GM10847 (cell line): ENCODE results near the gene COQ8B.

ENCODE experiments used
- POLR2A ChIP-seq: IDR thresholded peaks from 2 replicates; pipeline ENCODE4 v1.6.1; 2011; ENCODE audit not compliant: insufficient read length; ENCODE audit errors: extremely low read depth

Gene COQ8B

DNA sequence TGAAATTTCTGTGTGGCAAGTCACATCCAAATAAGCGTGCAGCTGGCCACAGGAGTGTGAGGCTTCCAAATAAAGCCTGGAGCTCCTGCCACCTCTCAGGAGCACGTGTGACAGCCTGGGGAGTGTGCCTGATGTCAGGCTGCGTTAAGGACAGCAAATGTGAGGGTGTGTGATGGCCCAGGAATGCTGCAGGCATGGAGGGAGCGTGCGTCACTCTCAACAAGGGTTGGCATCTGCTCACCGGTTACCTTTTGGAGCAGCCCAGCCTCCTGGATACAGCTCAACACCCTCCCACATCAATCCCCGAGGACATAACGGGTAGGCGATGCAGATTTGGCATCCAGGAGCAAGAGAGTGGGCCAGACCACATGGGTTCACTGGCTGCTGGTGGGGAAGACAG, 45.3 kb downstream of the COQ8B start:
- TF ChIP-seq POLR2A: no peak

DNA sequence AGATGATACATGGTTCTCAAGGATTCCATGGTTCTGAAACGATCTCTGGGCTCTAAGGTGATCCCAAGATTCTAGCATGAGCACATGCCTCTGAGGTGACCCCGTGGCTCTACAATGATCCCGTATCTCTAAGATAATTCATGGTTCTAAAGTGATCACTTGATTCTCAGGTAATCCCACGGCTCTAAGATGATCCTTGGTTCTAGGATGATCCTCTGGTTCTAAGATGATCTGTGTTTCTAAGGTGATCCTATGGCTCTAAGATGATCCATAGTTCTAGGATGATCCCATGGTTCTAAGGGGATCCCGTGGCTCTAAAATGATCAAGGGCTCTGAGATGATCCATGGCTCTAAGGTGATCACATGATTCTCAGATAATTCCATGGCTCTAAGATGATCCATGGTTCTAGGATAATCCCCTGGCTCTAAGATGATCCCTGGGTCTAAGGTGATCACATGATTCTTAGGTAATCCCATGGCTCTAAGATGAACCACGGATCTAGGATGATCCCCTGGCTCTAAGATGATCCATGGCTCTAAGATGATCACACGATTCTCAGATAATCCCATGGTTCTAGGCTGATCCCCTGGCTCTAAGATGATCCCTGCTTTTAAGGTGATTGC, 47.6 kb downstream of the COQ8B start:
- no peak for TF ChIP-seq POLR2A

DNA sequence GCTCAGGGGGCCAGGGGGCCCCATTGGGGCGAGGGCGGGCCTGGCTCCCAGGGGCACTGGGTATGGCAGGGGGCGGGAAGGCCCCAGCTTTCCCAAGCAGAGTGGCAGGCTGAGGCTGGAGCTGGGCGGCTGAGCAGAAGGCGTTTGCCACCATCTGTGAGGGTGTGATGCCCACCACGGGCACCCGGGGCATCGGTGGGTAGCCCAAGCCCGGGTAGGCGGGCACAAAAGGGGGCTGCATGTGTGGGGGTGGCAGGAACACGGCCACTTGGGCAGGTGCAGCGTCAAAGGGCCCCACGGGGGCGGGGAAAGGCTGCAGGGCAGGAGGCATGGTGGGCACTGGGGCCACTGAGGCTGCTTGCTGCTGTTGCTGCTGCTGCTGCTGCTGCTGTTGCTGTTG, 49.1 kb downstream of the COQ8B start:
- no peak for TF ChIP-seq POLR2A

DNA sequence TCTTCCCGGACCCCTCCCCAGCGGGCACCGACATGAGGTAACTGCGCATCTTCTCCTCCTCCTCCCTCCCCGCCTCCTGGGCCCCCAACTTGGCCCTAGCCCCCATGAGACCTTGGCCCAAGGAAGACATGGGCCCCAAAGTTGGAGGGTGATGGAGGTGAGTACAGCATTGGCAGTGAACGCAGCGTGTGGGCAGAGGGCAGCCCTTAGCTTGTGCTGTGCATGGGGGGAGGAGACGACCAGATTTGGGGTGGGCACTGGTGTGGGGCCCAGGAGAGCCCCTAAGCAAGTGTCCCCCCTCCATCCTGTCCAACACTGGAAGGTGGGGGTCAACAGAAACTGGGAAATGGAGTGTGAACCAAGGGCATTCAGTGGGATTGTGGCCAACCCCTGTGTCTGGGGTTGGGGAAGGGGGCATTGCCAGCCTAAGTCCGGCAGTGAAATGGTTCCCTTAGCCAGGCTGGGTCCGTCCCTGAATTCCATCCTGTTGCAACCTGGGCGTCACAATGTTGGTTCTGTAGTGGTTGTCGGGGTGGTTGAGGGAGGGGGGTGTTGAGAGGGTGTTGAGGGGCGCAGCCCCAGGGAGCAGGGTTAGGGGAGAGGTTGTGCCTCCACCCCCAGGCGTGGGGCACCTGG, 49.8 kb downstream of the COQ8B start:
- TF ChIP-seq POLR2A: no peak

DNA sequence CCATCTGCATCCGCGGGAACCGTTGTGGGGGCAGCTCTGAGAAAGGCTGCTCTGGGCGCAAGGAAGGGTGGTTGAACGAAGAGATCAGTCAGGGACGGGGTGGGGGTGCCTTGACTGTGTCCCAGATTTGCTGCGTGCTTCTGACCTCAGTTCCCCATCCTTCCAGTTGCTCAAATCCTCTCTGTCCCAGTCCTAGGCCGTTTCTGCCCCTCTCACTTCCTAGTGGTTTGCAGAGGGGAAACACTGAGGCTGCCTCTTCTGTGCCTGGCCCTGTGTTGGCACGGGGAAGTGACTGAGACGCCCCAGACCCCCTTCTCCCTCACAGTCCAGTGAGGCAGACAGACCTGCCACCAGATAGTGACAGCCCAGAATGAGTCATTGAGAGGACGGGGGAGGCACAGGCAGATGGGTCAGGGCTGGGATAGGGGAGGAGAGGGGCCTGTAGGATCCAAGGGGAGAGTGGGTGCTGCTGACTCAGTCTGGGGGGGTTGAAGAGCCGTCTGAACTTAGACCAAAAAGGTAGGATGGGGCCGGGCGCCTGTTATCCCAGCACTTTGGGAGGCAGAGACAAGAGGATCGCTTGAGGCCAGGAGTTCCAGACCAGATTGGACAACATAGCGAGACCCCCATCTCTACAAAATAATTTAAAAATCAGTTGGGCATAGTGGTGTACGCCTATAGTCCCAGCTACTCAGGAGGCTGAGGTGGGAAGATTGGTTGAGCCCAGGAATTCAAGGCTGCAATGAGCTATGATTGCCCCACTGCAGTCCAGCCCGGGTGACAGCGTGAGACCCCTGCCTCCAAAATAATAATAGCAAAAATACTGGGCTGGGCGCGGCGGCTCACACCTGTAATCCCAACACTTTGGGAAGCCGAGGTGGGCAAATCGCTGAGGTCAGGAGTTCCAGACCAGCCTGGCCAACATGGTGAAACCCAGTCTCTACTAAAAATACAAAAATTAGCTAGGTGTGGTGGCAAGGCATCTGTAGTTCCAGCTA, 52.7 kb downstream of the COQ8B start:
- TF ChIP-seq POLR2A: no peak

DNA sequence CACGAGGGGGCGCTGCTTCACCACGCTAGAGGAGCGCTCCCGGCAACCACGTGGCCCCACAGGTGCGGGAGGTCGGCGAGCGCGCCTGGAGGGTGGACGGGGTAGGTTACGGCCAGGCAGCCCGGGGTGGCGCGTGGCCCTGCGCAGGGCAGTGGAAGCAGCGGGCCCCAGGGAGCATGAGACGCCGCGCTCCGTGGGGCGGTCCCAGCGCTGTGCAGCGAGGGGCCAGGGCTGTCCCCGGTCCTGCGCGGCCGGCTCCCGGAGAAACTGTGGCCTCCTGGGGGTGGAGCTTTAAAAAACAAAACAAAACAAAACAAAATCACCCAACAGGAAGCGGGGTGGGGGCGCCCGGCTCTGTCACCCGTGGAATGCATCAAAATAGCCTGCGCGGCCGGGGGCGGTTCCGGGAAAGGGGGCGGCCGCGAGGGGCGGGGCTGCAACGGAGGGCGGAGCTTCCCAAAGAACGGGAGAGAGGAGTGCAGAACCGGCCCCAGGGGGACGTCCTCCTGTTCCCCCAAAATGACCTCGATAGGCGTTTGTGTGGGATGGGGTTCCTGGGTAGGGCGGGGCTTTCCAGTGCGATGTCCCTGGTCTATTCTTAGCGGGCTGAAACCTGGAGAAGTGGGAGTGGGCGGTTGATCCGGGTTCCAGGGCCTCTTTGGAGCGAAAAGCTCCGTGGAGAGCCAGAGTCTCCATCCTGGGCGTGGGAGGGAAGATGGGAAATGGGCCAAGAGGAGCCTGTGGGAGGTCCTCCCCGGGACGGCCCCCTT, 53.6 kb downstream of the COQ8B start:
- TF ChIP-seq POLR2A: no peak

DNA sequence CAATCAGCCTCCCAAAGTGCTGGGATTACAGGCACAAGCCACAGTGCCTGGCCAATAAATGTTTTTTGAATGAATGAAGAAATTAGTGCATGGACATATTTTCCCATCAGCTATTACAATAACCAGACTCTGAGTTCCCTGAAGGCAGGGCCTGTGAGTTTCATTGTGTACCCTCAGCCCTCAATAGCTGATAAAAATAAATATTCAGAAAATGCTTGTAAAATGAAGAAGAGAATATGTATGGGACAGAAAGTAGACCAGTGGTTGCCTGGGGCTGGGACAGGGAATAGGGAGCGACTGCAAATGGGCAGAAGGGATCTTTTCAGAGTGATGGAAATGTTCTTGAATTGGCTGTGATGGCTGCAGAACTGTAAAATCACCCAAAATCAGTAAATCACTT, 55.1 kb downstream of the COQ8B start:
- TF ChIP-seq POLR2A: no peak

DNA sequence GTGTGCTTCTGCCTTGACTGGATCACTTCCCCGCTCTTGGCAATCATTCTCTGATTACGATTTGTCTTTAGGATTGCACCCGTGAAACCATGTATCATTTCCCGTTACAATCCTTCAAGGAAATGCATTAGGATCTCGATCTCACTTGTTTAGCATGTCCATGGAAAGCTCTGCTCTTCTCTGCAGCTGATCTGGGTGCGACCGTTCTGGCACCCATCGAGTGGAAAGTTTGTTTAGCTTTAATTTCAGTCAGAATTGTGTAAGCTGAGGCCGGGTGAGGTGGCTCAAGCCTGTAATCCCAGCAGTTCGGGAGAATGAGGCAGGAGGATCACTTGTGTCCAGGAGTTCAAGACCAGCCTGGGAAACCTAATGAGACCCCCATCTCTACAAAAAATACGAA, 57.1 kb downstream of the COQ8B start:
- no peak for TF ChIP-seq POLR2A

DNA sequence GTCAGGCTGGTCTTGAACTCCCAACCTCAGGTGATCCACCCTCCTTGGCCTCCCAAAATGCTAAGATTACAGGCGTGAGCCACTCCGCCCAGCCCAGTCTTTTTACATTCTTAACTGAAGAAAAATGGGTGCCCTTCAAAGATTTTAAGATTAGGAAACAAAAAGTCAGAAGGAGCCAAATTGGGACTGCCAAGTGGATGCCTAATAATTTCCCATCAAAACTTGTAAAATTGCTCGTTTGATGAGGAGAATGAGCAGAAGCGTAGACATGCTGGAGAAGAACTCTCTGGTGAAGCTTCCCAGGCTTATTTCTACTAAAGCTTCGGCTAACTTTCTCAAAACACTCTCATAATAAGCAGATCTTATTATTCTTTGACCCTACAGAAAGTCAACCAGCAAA, 57.6 kb downstream of the COQ8B start:
- no peak for TF ChIP-seq POLR2A

DNA sequence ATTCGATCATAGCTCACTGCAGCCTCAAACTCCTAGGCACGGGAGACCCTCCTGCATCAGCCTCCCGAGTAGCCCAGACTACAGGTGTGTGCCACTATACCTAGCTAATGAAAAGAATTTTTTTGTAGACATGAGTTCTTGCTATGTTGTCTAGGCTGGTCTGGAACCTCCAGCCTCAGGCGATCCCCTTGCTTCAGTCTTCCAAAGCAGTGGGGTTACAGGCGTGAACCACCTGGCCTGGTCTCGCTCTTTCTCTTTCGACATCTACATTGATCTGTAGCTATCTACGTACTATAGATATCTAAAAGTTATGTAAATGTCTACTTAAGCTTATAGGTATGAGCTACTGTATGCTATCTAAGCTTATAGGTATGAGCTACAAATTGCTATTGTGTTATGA, 58.7 kb downstream of the COQ8B start:
- no peak for TF ChIP-seq POLR2A

DNA sequence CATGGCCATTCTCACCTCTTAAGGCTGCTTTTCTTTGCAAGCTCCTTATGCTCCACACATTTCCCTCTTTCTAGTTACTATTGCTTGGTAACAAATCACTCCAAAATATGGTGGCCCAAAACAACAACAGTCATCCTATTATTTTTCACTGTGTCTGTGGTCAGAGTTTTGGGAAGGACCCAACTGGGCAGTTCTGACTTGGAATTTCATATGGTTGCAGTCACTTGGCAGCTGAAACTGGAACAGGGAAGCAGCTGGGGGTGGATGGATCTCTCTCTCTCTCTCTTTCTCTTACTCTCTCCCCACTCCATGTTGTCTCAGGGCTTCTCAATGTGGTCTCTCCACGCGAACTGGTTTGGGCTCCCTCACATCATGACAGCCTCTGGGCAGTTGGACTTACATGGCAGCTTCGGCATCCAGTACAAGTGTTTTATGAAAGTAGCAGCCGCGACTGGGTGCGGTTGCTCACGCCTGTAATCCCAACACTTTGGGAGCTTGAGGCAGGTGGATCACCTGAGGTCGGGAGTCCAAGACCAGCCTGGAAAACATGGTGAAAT, 65.9 kb downstream of the COQ8B start:
- no peak for TF ChIP-seq POLR2A

DNA sequence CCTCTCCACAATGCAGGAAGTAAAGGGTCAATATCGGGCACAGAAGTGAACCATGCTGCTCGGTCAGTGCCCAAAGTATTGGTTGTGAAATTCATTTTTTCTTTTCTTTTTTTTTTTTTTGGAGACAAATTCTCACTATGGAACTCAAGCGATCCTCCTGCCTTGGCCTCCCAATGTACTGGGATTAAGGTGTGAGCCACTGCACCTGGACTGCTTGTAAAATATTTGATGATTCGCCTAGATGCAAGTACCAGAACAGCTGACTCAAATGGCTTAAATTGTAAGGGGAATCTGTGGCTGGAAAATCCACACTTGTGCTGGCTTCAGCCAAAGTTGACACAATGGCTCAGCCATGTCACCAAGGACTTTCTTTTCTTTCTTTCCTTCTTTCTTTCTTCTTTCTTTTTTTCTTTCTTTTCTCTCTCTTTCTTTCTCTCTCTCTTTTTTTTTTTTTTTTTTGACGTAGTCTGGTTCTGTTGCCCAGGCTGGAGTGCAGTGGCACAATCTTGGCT, 69.9 kb downstream of the COQ8B start:
- TF ChIP-seq POLR2A: no peak

DNA sequence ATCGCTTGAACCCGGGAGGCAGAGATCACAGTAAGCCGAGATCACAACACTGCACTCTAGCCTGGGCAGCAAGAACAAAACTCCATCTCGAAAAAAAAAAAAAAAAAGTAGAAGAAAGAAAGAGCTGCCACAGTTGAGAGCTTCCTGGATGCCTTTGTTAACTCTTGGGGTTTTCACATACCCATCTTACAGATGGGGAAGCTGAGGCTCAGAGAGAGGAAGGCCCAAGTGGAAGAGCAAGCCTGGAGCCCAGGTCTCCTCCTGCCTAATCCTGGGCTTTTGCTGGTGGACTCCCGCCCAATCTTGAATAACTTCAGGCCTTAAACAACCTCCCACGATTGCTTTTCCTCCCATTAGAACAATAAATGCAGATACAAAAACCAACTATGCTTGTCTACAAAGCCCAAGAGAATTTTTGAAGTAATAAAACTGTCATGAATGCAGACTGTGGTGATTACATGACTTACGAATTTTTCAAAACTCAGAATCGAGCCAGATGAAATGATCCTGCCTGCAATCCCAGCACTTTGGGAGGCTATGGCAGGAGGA, 73.9 kb downstream of the COQ8B start:
- TF ChIP-seq POLR2A: no peak

DNA sequence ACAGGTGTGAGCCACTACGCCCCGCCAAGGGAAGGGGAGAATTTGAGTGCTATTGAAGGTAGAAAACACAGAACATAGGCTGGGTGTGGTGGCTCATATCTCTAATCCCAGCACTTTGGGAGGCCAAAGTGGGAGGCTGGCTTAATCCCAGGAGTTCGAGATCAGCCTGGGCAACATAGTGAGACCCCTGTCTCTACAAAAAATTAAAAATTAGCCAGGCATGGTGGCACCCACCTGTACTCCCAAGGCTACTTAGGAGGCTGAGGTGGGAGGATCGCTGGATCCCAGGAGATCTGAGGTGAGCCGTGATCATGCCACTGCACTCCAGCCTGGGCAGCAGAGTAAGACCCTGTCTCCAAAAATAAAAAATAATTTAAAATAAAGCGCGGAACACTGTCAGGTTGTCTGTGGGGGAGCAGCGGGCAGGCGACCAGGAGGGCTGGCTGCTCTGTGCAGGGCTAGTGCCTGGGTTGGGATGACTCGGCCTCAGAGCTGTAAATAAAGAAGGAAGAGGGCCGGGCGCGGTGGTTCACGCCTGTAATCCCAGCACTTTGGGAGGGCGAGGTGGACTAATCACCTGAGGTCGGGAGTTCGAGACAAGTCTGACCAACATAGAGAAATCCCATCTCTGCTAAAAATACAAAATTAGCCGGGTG, 74.5 kb downstream of the COQ8B start:
- TF ChIP-seq POLR2A: no peak
